ENCODE measurements around the gene MRPL55.

DNA sequence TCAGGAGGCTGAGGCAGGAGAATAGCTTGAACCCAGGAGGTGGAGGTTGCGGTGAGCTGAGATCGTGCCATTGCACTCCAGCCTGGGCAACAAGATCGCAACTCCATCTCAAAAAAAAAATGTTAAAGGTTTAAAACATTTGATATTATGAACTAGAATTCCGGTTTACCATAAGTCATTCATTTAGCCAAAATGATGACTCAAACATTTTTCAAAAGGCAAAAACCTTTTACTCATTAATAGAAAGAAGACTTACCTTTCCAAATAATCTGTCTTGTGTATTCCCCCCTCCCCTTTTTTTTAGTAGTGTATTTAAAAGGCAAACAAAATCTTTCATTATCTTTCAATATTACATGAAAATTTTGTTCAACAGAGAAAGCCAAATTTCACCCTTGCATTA is 8.2 kb upstream of the MRPL55 start:
- no peak for TF ChIP-seq POLR2A (IDR thresholded peaks at IDR 0.05; ENCODE audit: low read length)
- TF ChIP-seq GATA1 (IDR thresholded peaks at IDR 0.05; ENCODE audit: low read depth, low read length) = no peak
